Endothelial cell (in vitro differentiated cells): ENCODE results near the gene LAIR2. TPM values are rescaled to one million over a fixed set of nuclear protein-coding genes. Genes with fewer than 3 reads are reported as not detected.
"Not testable (repeated sequence)": the region's sequence is repeated elsewhere in the genome, so short reads cannot be mapped to it uniquely, and the experiment has no call there.

Source experiments
- DNase-seq: peaks from one replicate; pipeline ENCODE4 v3.0.0; 2021; ENCODE audit warnings: low spot score
- H3K27ac Mint-ChIP-seq: one replicate; pipeline ENCODE4 v1.8.0; 2021; ENCODE audit warnings: mixed read lengths, inconsistent platforms; ENCODE audit not compliant: unreplicated experiment
- H3K27me3 Mint-ChIP-seq: one replicate; pipeline ENCODE4 v1.8.0; 2021; ENCODE audit warnings: mild to moderate bottlenecking, moderate library complexity, mixed read lengths, inconsistent platforms; ENCODE audit not compliant: unreplicated experiment
- H3K36me3 Mint-ChIP-seq: one replicate; pipeline ENCODE4 v1.8.0; 2021; ENCODE audit warnings: mild to moderate bottlenecking, low read depth, mixed read lengths, inconsistent platforms; ENCODE audit not compliant: unreplicated experiment
- H3K4me1 Mint-ChIP-seq: one replicate; pipeline ENCODE4 v1.8.0; 2021; ENCODE audit warnings: mild to moderate bottlenecking, mixed read lengths, inconsistent platforms; ENCODE audit not compliant: unreplicated experiment
- H3K4me3 Mint-ChIP-seq: one replicate; pipeline ENCODE4 v1.8.0; 2021; ENCODE audit warnings: mild to moderate bottlenecking, mixed read lengths, inconsistent platforms; ENCODE audit not compliant: unreplicated experiment
- H3K9me3 Mint-ChIP-seq: one replicate; pipeline ENCODE4 v1.8.0; 2021; ENCODE audit warnings: mixed read lengths, inconsistent platforms; ENCODE audit not compliant: unreplicated experiment
- CTCF ChIP-seq: fragments of 200-600 bp; sonication (generic); IDR thresholded peaks from one replicate; pipeline ENCODE4 v1.5.0; 2021; ENCODE audit warnings: antibody characterized with exemption; ENCODE audit not compliant: unreplicated experiment
- total RNA-seq: library from RNA; stranded (reverse); fragmentation: NEBNext Ultra II Directional; extraction: Animal tissue kit (Norgen Biotek cat#: 25700); gene quantifications from one replicate; pipeline ENCODE4 v1.2.1, GENCODE V29; 2021; ENCODE audit not compliant: unreplicated experiment

The LAIR2 gene
- total RNA-seq, 1 donor from 2014 or later: not detected

GRCh38 chr19:54493967-54494585 is 8.6 kb upstream of the LAIR2 start:
- H3K27ac Mint-ChIP-seq: no peak overlapping the region
- H3K4me1 Mint-ChIP-seq: no peaks in the 10 kb centered on the region
- H3K27me3 Mint-ChIP-seq: peaks cover 8% of the 10 kb centered on the region
- H3K4me3 Mint-ChIP-seq: no peak overlapping the region
- TF ChIP-seq CTCF: no peak
- H3K9me3 Mint-ChIP-seq: peaks cover 16% of the 10 kb centered on the region
- H3K36me3 Mint-ChIP-seq: peaks cover 10% of the 10 kb centered on the region
- DNase-seq: no peak

- Mint-ChIP-seq H3K36me3 (peaks cover 10% of the 10 kb centered on the region), H3K9me3 (peaks cover 13% of the 10 kb centered on the region)
- not testable (repeated sequence) for DNase-seq, H3K4me1 Mint-ChIP-seq, H3K4me3 Mint-ChIP-seq, H3K27ac Mint-ChIP-seq, H3K27me3 Mint-ChIP-seq
Measured at GRCh38 chr19:54495284-54495683, 7.3 kb upstream of the LAIR2 start.

- H3K4me1 Mint-ChIP-seq, DNase-seq, H3K4me3 Mint-ChIP-seq, H3K27ac Mint-ChIP-seq, H3K27me3 Mint-ChIP-seq: not testable (repeated sequence)
- peaks cover 19% of the 10 kb centered on the region for H3K9me3 Mint-ChIP-seq
- H3K36me3 Mint-ChIP-seq: peaks cover 16% of the 10 kb centered on the region
Measured at GRCh38 chr19:54497747-54498450, 4.7 kb upstream of the LAIR2 start.

GRCh38 chr19:54498451-54498772 is 4.2 kb upstream of the LAIR2 start:
- not testable (repeated sequence) for DNase-seq, H3K4me1 Mint-ChIP-seq, H3K27ac Mint-ChIP-seq, H3K4me3 Mint-ChIP-seq, H3K27me3 Mint-ChIP-seq
- peaks cover 12% of the 10 kb centered on the region for H3K36me3 Mint-ChIP-seq
- peaks cover 19% of the 10 kb centered on the region for H3K9me3 Mint-ChIP-seq

GRCh38 chr19:54505542-54505941 is 2.9 kb downstream of the LAIR2 start:
- Mint-ChIP-seq H3K9me3 (peaks cover 13% of the 10 kb centered on the region), H3K36me3 (peaks cover 16% of the 10 kb centered on the region)
- H3K4me3 Mint-ChIP-seq, H3K27ac Mint-ChIP-seq, H3K27me3 Mint-ChIP-seq, H3K4me1 Mint-ChIP-seq, DNase-seq: not testable (repeated sequence)

GRCh38 chr19:54506079-54506478 is 3.4 kb downstream of the LAIR2 start:
- no peak overlapping the region for H3K4me3 Mint-ChIP-seq
- DNase-seq: no peak
- H3K36me3 Mint-ChIP-seq: peaks cover 16% of the 10 kb centered on the region
- TF ChIP-seq CTCF: no peak
- H3K27me3 Mint-ChIP-seq: peaks cover 1% of the 10 kb centered on the region
- no peaks in the 10 kb centered on the region for H3K4me1 Mint-ChIP-seq
- no peak overlapping the region for H3K27ac Mint-ChIP-seq
- peaks cover 13% of the 10 kb centered on the region for H3K9me3 Mint-ChIP-seq

GRCh38 chr19:54507038-54507717 is 4.5 kb downstream of the LAIR2 start:
- not testable (repeated sequence) for H3K4me1 Mint-ChIP-seq, H3K4me3 Mint-ChIP-seq, H3K27ac Mint-ChIP-seq, DNase-seq, H3K27me3 Mint-ChIP-seq
- H3K9me3 Mint-ChIP-seq: peaks cover 13% of the 10 kb centered on the region
- H3K36me3 Mint-ChIP-seq: peaks cover 15% of the 10 kb centered on the region
